Skin of body (tissue), 2 donors: ENCODE results near the gene PSMD2. TPM values are rescaled to one million over a fixed set of nuclear protein-coding genes. Genes with fewer than 3 reads are reported as not detected.
"Not testable (repeated sequence)": the region's sequence is repeated elsewhere in the genome, so short reads cannot be mapped to it uniquely, and the experiment has no call there.

Experiments
- DNase-seq: peaks from one replicate; lab custom pipeline; 2025; lab: John Stamatoyannopoulos, UW
- total RNA-seq: library from RNA; depleted of rRNA; stranded (reverse); fragments of >200 nt; gene quantifications from one replicate; pipeline ENCODE4 v1.2.3, GENCODE V29; 2014

PSMD2 gene
- total RNA-seq, 1 donor from 2014 or later: 167 TPM

- no peak for DNase-seq
Measured at GRCh38 chr3:184337981-184338380, 38.9 kb downstream of the PSMD2 start.

- peak; percentile 69 for DNase-seq
Measured at GRCh38 chr3:184338511-184338945, 39.5 kb downstream of the PSMD2 start.

DNA sequence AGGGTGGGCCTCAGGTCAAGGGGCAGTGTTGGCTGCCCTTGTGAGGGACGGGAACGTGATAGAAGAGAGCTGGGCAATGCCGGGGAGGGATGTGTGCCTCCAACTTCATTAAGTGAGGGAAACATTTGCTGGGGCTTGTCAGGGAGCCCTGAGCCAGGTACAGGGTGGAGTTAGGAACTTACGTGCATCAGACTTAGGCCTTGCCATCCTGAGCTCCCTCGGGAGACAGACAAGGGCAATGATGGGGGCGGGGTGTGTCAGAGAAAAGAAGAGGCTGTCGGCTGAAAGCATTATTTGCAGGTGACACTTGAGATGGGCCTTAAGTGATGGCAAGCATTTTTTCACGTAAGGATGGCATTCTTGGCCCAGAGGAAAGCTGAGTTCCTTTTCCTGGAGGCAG, 40.0 kb downstream of the PSMD2 start:
- DNase-seq: no peak

GRCh38 chr3:184339451-184340135, 40.6 kb downstream of the PSMD2 start:
- DNase-seq: not testable (repeated sequence)

DNA sequence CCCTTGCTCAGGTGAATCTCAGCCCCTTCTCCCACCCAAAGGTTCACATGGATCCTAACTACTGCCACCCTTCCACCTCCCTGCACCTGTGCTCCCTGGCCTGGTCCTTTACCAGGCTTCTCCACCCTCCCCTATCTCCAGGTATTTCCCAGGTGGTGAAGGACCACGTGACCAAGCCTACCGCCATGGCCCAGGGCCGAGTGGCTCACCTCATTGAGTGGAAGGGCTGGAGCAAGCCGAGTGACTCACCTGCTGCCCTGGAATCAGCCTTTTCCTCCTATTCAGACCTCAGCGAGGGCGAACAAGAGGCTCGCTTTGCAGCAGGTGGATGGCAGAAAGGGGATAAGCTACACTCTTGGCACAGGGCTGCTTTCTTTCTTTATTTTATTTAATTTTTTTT, 42.9 kb downstream of the PSMD2 start:
- no peak for DNase-seq

GRCh38 chr3:184343200-184343876, 44.3 kb downstream of the PSMD2 start:
- no peak for DNase-seq

GRCh38 chr3:184344579-184345316, 45.7 kb downstream of the PSMD2 start:
- DNase-seq: no peak

DNA sequence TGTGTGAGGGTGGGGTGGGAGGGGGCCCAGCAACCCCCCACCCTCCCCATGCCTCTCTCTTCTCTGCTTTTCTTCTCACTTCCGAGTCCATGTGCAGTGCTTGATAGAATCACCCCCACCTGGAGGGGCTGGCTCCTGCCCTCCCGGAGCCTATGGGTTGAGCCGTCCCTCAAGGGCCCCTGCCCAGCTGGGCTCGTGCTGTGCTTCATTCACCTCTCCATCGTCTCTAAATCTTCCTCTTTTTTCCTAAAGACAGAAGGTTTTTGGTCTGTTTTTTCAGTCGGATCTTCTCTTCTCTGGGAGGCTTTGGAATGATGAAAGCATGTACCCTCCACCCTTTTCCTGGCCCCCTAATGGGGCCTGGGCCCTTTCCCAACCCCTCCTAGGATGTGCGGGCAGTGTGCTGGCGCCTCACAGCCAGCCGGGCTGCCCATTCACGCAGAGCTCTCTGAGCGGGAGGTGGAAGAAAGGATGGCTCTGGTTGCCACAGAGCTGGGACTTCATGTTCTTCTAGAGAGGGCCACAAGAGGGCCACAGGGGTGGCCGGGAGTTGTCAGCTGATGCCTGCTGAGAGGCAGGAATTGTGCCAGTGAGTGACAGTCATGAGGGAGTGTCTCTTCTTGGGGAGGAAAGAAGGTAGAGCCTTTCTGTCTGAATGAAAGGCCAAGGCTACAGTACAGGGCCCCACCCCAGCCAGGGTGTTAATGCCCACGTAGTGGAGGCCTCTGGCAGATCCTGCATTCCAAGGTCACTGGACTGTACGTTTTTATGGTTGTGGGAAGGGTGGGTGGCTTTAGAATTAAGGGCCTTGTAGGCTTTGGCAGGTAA, 46.5 kb downstream of the PSMD2 start:
- no peak for DNase-seq

DNA sequence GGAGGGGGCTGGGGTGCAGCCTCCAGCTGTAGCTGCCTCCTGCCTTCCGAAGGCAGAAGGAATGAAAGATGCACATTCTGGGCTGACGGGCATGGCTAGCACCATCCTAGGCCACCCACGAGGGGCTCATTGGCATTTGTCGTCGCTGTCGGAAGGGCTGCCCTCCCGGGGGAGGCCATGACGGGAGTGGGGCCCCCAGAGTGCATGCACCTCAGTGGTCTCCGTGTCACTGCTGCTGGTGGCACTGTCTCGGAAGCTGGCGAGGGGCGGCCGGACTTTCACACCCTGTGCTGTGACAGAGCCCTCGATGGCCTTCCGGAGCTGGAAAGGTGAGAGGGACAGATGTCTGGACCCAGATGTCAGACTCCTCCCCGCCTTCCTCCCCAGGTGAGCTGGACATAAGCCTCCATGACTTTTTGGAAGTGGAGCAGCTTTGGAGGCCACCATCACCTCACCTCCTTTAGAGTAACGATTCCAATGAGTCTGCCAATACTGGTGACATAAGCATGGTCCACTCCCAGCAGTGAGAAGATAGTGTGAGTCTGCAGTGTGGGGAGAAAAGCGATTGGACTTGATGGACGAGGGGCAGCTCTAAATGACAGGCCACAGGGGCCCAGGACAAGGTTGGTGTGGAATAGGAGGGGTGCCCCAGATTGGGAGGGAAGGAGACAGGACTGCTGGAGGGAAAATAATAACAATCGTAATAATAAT, 47.6 kb downstream of the PSMD2 start:
- DNase-seq: no peak

GRCh38 chr3:184347321-184348056, 48.4 kb downstream of the PSMD2 start:
- DNase-seq: peak; percentile 80

- no peak for DNase-seq
Measured at GRCh38 chr3:184348057-184348382, 49.0 kb downstream of the PSMD2 start.

DNA sequence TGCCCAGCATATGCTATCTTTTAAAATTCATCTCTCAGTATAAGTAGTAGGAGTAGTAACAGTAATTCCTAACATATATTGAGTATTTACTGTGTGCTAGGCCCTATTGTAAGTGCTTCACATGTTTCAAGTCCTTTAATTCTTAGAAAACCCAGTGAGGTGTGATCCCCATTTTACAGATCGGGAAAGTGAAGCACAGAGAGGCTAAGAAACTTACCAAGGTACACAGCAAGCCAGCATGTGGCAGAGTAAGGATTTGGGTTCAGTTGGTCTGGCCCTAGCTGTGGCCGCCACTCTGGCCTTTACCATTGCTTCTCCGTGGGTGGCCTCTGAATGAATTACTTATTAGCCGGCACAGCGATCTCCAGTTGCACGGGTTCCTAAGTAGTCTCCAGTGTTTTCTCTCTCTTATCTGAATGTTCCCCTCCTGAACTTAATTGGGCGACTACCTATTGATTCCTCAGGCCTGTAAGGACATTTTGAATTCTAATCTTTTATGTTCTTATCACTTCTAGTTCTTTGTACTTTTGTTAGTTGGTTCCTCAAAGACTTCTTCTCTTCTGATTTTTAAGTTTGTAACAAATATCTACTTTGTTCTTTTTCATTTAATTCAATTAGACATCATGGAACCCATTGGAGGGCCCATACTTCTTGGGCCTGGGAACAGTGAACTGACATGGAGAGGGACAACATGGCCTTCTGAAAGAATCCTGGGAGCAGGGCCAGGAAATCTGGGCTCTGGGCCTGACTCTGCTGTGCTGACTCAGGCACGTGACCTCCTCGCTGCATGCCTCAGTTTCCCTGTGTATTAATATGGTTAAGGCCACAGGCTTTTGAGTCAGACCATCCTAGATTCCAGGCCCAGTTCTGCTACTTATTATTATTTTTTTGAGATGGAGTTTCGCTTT, 50.8 kb downstream of the PSMD2 start:
- no peak for DNase-seq

GRCh38 chr3:184350618-184351017, 51.6 kb downstream of the PSMD2 start:
- no peak for DNase-seq

GRCh38 chr3:184351511-184352148, 52.6 kb downstream of the PSMD2 start:
- DNase-seq: no peak

- DNase-seq: no peak
Measured at GRCh38 chr3:184352149-184352785, 53.2 kb downstream of the PSMD2 start.

GRCh38 chr3:184352897-184353545, 54.0 kb downstream of the PSMD2 start:
- no peak for DNase-seq

DNA sequence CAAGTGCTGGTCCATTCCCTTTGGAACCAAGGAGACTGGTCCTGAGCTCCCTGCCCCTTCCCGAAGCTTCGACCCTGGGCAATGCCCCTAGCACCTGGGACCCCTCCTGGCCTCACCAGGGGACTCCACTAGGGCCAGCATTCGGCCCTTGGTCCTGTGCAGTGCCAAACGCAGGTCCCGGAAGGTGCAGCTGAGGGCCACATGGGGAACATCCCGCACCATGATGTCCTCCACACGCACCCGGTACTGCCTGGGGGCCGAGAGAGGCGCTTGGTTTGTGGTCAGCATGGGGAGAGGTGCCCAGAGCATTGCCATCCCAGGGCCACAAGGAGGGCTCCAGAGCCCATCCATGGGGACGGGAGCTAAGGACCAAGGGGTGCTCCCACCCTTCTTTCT, 54.5 kb downstream of the PSMD2 start:
- no peak for DNase-seq
